Stimulated activated CD8-positive, alpha-beta memory T cell treated with anti-CD3 and anti-CD28 coated beads, Interleukin-15, amount 100 ng/mL, for 1 hour (primary cell): ENCODE results near the gene GPR55.

Source experiments
- DNase-seq: peaks from one replicate; pipeline ENCODE4 v3.0.0-alpha.2; 2020; ENCODE audit warnings: low read depth

GPR55 gene

GRCh38 chr2:230866756-230867523 lies 58.1 kb downstream of the GPR55 start:
- peak; percentile 40 for DNase-seq

- DNase-seq: no peak
Measured at GRCh38 chr2:230865766-230866755, 59.0 kb downstream of the GPR55 start.

DNA sequence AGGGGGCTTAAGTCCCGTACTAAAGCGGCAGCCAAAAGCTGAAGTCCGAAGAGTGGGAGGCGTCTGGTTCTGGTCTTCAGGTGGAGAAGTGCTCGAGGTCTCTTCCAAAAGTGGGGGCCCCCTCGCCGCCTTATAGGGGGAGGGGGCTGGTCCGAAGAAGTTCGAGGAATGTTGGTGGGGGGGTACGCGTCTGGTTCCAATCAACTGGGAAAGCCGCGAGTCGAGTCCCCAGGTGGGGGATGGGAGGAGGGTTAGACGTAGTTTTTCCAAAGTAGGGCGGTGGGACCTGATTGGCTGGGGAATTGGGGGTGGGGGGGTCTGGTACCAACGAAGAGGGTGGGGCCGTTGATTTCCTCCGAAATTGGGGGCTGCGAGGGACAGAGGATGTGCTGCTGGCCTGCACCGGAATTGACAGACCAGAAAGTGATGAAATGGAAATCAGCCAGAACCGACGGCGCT lies 59.7 kb downstream of the GPR55 start:
- no peak for DNase-seq

DNA sequence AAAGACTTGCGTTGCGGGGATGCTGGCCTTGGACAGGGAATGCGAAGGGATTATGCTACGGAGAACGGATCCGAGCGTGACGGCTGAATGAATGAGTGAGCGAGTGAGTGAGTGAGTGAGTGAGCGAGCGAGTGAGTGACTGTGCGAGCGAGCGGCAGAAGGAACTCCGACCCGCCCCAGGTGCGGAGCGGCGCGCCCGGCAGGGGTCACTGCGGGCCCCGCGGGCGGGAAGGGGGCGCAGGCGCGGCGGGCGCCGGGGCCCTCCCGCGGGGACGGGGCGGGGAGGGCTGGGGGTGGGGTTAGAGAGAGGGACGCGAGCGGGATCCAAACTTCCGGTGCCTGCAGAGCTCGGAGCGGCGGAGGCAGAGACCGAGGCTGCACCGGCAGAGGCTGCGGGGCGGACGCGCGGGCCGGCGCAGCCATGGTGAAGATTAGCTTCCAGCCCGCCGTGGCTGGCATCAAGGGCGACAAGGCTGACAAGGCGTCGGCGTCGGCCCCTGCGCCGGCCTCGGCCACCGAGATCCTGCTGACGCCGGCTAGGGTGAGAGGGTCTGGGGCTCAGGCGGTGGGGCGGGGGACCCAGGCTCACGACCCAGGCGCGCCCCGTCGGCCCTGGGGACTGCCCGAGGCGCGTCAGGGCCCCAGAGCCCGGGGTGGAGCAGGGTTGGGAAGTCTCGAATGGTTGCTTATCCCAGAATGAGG lies 60.3 kb downstream of the GPR55 start, which contains the start of gene ITM2C:
Gene ITM2C, plus strand, starts transcription at position 338 of the 702 bp plus-strand sequence. Its CDS starts 84 bp downstream, at position 422.
- DNase-seq: peak; percentile 35

DNA sequence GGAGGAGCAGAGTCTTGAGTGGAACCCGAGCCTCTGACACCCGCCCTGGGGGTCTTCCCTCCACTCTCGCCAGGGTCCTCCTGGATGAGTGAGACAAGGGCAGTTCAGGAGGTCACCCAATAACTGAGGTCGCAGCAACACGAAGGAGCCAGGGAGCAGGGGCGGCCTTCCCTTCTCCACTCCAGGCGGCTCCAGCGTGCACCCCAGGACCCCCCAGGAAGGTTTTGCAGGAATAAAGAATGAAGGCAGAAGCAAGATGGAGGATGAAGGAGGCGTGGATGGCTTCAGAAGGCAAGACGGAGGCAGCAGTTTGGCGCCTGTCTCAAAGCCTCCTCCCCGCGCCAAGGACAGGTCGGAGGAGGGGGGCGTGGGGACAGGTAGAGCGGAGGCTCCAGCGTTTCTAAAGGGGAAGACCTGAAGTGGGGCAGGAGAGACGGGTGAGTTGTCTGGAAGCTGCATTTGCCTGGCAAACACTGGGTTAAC lies 60.9 kb downstream of the GPR55 start:
- no peak for DNase-seq

DNA sequence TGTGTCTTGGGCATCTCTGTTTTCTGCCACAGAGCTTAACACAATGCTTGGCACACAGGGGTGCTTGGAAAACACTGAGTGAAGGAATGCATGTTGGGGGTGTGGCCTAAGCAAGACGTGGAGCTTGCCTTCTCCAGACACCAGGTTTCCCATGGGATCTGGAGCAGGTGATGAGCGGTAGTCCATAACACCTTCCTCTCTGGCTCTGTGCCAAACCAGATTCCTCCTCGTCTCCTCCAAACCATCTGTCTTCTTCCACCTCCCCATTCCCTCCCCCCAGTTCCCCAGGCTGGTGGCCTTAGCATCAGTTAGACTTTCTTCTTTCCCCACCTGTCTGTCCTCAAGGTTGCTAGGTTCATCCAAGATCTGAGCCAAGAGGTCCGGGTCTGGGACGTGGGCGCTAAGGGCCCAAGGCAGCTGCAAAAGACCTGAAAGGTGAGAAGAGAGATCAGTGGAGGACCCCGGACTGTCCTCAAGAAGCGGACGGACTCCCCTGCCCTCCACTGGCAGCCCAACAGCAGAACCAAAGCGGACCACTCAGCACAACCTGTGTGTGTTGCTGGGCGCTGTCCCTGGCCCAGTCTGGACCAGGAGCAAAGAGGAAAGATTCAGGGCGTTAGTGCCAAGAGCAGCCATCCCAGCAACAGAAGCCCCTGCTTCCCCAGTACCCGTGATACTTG lies 61.5 kb downstream of the GPR55 start:
- DNase-seq: no peak

- no peak for DNase-seq
Measured at GRCh38 chr2:230863031-230863430, 62.0 kb downstream of the GPR55 start.

GRCh38 chr2:230862292-230862691 lies 62.8 kb downstream of the GPR55 start:
- no peak for DNase-seq

GRCh38 chr2:230861552-230862255 lies 63.3 kb downstream of the GPR55 start:
- no peak for DNase-seq
